DOHH2 (cell line): Measurements from ENCODE around the gene SNX20.

ENCODE experiments used
- EZH2phosphoT487 ChIP-seq: fragments of 200-600 bp; sonication (generic); IDR thresholded peaks from 2 replicates; pipeline ENCODE4 v1.6.1; 2017; ENCODE audit warnings: borderline replicate concordance, mild to moderate bottlenecking, antibody characterized with exemption, low read length, moderate library complexity, mixed read lengths
- TF ChIP-seq, protein P1 (sequence below): fragments of 200-600 bp; sonication (generic); IDR thresholded peaks from one replicate; pipeline ENCODE4 v1.5.1; 2014; ENCODE audit warnings: antibody characterized with exemption, mild to moderate bottlenecking, low read depth, low read length; ENCODE audit not compliant: poor library complexity, severe bottlenecking

GRCh38 chr16:50697421-50697715 lies 16.3 kb upstream of the SNX20 start:
- TF ChIP-seq, protein P1, sequence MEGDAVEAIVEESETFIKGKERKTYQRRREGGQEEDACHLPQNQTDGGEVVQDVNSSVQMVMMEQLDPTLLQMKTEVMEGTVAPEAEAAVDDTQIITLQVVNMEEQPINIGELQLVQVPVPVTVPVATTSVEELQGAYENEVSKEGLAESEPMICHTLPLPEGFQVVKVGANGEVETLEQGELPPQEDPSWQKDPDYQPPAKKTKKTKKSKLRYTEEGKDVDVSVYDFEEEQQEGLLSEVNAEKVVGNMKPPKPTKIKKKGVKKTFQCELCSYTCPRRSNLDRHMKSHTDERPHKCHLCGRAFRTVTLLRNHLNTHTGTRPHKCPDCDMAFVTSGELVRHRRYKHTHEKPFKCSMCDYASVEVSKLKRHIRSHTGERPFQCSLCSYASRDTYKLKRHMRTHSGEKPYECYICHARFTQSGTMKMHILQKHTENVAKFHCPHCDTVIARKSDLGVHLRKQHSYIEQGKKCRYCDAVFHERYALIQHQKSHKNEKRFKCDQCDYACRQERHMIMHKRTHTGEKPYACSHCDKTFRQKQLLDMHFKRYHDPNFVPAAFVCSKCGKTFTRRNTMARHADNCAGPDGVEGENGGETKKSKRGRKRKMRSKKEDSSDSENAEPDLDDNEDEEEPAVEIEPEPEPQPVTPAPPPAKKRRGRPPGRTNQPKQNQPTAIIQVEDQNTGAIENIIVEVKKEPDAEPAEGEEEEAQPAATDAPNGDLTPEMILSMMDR: no peak
- no peak for TF ChIP-seq EZH2phosphoT487
